Activated naive CD4-positive, alpha-beta T cell treated with anti-CD3 and anti-CD28 coated beads, Interleukin-2, amount 50 U/mL, for 16 hours (primary cell): Measurements from ENCODE around the gene LILRB2.
A peak's percentile ranks its signal among the peaks of the same experiment; 100 is the strongest.
"Not testable (repeated sequence)": the region's sequence is repeated elsewhere in the genome, so short reads cannot be mapped to it uniquely, and the experiment has no call there.

Source experiments
- DNase-seq: peaks from one replicate; pipeline ENCODE4 v3.0.0-alpha.2; 2020

The LILRB2 gene

DNA sequence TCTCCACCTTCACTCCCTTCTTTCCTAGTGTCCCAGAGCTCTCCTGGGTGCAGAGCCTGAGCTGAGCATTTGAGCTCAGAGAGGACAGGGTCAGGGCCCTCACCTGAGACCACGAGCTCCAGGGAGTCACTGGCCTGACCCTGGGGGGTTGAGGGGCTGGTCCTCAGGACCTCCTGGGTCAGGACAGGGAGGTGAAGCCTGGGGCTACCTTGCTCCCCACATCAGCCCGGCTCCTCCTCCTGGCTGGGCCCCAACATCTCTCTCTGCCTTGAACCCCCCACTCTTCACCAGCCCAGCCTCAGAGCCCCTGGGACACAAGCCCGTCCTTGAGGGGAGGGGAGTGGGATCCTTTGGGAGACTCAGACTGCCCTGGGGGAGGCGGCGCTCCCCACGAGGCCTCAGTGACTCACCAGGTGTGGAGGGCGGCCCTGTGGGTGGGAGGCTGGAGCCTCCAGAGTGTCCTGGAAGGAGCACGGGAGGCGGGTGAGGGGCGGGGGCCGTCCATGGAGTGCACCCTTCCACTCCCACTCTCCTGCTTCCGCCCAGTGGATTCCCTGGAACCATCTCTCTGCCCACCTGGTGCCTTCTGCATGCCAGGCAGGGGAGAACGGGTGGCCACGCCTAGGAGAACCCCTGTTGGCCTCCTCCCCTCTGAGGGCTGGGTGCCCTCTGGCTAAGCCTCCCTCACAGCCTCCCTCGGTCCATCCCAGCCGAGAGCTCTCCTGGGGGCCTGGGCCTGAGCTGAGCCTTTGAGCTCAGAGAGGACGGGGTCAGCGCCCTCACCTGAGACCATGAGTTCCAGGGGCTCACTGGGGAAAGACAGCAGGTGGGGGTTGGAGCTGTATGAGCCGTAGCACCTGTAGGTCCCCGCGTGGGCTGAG is 41.2 kb downstream of the LILRB2 start:
- not testable (repeated sequence) for DNase-seq

DNA sequence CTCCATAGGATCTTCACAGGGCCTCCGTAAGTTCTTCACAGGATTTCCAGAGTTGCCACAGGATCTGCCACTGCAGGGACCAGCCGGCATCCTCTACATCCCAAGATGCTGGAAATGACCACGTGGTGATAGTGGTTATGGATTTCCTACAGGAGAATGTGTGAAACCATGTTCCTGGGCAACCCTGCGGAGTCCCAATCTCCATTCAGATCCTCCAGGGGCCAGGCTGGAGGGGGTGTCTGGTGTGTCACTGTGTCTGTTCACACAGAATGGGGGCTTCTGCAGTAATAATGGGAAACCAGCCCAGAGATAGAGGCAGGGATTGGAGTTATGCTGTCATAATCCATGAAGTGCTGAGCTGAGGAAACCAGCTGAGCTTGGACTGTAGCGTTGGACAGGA is 47.0 kb downstream of the LILRB2 start:
- no peak for DNase-seq

DNA sequence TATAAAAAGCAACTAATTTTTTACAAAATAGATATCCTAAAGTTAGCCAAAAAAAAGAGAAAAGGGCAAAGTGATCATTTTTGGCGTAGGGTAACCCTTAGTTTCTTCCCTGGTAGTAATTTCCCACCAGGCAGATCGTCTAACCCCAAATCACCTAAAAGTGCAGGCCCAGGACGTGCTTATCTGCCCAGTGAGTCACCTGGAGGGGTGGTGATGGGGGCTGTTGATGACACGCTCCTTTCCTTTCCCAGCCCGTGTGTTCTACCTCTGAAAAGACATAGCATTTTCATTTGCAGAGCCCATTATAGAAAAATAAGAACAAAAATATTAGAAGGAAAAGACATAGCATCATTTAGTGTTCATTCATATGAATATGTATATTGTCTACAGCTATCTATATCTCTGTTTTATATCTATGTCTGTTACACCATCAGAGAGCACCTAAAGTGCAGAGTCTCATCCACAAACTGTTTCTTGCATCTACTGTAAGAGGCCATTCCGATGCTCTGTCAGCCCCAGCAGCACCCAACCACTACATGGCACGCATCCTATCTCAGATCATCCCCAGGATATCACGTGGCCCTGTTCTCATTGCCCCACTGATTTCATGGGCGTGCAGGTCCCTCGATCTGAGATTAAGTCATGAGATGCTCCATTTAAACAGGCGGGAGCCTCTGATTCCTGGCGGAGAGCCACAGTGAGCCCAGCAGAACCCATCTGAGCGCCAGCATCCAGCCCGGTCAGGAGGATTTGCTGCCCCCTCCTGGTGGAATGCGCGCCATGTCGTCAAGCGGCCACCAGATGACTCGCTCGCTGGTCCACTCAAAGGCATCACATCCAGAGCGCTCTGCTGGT is 49.6 kb downstream of the LILRB2 start:
- DNase-seq: peak; percentile 88

DNA sequence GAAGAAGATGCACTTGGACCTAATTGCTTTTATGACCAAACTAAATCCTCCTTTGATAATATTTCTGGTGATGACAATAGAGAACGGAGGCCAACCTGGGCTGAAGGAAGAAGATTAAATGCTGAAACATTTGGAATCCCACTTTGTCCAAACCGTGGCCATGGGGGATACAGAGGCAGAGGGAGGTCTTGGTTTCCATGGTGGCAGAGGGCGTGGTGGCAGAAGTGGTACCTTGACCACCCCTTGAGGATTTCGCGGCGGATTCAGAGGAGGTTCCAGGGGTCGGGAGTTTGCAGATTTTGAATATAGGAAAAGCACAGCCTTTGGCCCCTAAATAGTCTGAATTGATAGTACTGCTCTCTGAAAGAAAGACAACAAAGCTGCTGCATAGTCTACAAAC is 50.9 kb downstream of the LILRB2 start:
- DNase-seq: no peak

DNA sequence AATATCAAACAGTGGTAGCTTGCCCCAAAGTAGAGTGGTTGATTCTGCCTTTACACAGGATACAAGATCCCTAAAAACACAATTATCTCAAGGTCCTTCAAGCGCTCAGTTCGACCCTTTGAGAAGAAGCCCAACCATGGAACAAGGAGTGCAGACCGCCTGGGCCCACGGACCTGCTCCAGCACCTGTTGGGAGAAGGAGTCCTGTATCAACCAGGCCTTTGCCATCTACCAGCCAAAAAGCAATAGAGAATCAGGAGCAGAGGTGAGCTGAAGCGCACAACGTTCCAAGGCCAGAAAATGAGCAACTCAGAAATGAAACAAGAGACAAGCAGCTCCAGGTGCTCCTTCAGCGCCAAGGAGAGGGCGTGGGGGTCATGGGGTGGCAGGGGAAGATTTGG is 51.8 kb downstream of the LILRB2 start:
- DNase-seq: no peak

DNA sequence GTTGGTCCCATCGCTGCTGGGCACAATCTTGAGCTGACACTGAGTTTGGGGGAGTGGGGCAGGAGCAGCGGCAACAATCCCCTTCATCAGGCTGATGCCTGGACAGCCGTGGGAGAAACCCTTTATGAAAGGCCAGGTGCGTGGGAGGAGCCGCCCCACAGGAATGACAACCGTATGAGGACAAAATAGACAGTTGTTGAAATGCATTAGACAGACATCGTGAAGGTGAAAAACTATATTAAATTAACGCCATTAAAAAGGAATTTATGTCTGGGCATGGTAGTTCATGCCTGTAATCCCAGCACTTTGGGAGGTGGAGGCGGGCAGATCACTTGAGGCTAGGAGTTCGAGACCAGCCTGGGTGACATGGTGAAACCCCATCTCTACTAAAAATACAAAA is 56.3 kb downstream of the LILRB2 start:
- not testable (repeated sequence) for DNase-seq

DNA sequence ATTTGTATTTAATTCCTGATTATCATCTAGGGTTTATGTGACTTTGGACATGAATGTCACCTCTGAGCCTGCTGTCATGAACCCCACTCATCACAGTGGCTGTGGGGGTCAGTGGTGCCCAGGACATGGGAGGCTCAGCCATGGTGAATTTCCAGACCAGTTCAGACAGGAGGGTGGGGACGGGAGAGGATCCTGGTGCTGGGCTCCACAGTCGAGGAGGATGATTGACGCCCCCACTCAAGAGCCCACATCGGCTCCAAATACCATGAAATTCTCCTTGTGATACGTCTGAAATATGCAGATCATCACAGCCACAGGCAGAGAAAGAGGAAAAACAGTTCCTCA is 57.0 kb downstream of the LILRB2 start:
- not testable (repeated sequence) for DNase-seq
